Left renal cortex interstitium (tissue), 4 donors: ENCODE results near the gene SART1. TPM values are rescaled to one million over a fixed set of nuclear protein-coding genes. Genes with fewer than 3 reads are reported as not detected.

Experiments
- DNase-seq, 4 donors: peaks; one replicate each; pipeline ENCODE4 v3.0.0-alpha.2; 2013; ENCODE audit warnings: low read depth in 4 of 4, low spot score in 2 of 4, missing footprints in 1 of 4
- polyA plus RNA-seq, 4 donors: library from polyadenylated mRNA; unstranded; fragments of 120-200 nt; gene quantifications; one replicate each; pipeline ENCODE4 v1.2.1, GENCODE V29; 2013; ENCODE audit not compliant: insufficient read length in 4 of 4

The SART1 gene, protein sequence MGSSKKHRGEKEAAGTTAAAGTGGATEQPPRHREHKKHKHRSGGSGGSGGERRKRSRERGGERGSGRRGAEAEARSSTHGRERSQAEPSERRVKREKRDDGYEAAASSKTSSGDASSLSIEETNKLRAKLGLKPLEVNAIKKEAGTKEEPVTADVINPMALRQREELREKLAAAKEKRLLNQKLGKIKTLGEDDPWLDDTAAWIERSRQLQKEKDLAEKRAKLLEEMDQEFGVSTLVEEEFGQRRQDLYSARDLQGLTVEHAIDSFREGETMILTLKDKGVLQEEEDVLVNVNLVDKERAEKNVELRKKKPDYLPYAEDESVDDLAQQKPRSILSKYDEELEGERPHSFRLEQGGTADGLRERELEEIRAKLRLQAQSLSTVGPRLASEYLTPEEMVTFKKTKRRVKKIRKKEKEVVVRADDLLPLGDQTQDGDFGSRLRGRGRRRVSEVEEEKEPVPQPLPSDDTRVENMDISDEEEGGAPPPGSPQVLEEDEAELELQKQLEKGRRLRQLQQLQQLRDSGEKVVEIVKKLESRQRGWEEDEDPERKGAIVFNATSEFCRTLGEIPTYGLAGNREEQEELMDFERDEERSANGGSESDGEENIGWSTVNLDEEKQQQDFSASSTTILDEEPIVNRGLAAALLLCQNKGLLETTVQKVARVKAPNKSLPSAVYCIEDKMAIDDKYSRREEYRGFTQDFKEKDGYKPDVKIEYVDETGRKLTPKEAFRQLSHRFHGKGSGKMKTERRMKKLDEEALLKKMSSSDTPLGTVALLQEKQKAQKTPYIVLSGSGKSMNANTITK
- 10 to 100 TPM; 45.3 to 57.6 (median 52.4) TPM for polyA plus RNA-seq

GRCh38 chr11:65961267-65962140 is at the start of gene SART1:
Gene SART1 (plus strand): TSS chr11:65961734. CDS start chr11:65961781, 47 bp downstream.
- DNase-seq = peak; percentile 92 to 97 (median 96)

- no peak for DNase-seq
These were observed 48.7 kb upstream of the SART1 start for GRCh38 chr11:65912845-65913244.

GRCh38 chr11:65915101-65915820 is 46.3 kb upstream of the SART1 start:
- DNase-seq = no peak

- no peak for DNase-seq
These were observed 45.7 kb upstream of the SART1 start for GRCh38 chr11:65915821-65916251.

DNA sequence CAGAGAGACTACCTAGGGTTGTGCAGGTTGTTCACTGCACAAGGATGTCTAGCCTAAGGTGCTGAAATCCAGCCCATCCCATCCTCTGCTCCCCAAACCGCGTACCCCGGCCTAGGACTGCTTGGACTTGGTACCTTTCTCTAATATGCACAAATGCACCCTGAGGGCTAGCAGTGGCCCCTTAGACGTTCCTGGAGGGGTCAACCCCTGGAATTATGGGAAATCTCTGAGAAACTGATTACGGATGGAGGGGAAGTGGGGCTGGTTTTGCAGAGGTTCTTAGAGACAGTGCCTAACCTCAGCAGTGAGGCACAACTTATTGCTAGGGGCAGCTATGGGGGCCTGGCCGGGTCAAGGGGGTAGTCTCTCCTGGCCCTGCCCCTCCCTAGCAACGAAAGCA is 45.1 kb upstream of the SART1 start:
- no peak for DNase-seq

- no peak for DNase-seq
These were observed 44.5 kb upstream of the SART1 start for GRCh38 chr11:65917077-65917433.

GRCh38 chr11:65917434-65918210 is 43.9 kb upstream of the SART1 start:
- DNase-seq = no peak

DNA sequence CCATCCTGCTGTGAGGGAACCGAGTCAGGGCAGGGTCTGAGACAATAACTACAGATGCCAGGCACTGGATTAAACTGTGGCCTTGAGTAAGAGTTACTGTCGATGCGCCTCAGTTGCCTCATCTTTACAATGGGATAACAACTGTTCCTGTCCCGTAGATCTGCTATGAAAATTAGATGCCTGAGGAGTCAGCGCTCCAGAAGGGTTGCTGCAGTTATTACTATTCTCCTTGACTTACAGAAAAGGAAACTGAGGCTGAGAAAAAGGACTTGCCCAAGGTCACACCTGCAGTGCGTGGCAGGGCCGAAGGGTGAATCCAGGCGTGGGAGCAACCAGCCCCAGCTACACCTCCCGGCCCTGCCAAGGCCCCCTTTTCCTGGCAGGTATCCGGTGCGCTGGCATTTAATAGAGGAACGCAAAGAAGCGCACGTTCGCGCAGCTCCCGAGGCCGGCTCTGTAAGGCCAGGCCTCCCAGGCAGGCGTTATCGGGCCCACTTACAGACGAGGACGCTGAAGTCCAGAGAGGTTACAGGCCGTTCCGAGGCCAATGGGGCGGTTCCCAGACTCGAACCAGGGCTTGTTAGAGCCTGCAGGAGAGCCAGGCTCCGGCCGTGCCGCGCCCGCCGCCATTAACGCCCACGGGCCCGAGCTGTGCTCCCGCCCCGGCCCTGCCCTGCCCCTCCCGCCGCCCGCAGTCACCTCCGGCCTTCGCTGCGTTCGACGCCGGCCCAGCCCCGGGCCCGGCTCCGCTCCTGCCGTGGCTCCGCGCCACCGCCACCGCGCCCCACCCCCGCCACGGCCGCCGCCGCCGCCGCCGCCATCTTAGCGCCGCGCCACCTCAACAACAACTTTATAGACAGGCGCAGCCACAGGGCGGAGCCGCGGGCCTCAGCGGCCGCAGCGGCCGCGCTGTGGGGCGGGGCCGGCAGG is 43.1 kb upstream of the SART1 start, which contains the start of gene C11orf68:
Gene C11orf68, minus strand, starts transcription at position 852 of the 930 bp plus-strand sequence. Its CDS starts 31 bp downstream, at position 821.
- no peak for DNase-seq

- DNase-seq = peak; percentile 76 to 92 (median 89)
These were observed 42.4 kb upstream of the SART1 start, which contains the start of gene DRAP1 for GRCh38 chr11:65919141-65919572. Gene DRAP1 (plus strand): TSS chr11:65919426. CDS start chr11:65919502, 76 bp downstream.

DNA sequence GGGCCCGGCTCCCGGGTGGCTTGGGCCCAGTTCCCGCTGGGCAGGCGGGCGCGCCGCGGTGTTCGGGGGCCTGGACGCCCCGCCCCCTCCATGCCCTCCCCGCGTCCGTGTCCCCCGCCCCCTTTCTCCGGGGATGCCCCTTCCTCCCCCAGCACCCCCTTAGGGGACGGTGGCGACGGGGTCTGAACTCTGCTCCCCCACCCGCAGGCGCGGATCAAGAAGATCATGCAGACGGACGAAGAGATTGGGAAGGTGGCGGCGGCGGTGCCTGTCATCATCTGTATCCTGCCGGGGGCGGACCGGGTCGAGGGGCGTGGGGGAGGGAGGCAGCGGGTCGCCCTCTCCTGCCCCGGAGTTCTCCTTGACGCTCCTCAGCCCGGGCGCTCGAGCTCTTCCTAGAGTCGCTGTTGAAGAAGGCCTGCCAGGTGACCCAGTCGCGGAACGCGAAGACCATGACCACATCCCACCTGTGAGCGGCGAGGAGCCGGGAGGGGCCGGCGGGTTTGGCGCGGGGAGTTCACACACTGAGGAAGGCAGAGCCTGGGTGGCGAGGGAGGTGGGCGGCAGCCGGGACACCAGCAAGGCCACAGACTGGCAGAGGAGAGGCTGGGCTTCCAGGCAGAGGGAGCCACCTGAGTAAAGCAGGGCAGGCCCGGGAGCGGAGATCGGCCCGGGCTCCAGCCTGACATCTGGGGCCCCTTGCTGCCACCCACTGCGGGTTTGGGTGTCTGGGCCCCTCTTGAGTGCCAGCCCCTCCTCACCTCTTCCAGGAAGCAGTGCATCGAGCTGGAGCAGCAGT is 41.8 kb upstream of the SART1 start:
- DNase-seq = no peak

DNA sequence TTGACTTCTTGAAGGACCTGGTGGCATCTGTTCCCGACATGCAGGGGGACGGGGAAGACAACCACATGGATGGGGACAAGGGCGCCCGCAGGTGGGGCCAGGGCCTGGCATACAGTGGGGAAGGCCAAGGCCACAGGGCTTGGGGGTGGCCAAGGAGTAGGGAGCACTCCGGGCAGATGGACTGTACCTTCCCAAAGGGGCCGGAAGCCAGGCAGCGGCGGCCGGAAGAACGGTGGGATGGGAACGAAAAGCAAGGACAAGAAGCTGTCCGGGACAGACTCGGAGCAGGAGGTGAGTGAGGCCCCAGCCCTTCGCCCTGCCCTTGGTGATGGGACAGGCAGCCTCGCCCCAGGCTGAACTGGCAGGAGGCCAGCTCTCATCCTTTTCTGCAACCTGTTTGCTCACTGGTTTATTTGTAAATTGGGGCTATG is 41.1 kb upstream of the SART1 start:
- DNase-seq = no peak

GRCh38 chr11:65921033-65921555 is 40.4 kb upstream of the SART1 start:
- DNase-seq = no peak

- DNase-seq = no peak
These were observed 39.7 kb upstream of the SART1 start for GRCh38 chr11:65921876-65922275.

DNA sequence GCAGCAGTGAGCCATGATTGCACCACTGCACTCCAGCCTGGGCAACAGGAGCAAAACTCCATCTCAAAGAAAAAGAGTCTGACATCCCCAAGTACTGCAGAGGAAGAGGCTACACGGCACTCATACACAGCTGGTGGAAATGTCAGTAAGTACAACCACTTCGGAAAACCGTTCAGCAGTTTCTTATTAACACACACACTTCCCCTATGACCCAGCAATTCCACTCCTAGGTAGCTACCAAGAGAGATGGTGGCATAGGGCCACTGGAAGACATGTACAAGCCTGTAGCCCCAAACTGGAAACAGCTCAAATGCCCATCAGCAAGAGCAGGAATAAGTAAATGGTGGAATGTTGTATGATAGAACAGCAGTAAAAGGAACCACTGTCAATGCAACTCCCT is 39.0 kb upstream of the SART1 start:
- no peak for DNase-seq

DNA sequence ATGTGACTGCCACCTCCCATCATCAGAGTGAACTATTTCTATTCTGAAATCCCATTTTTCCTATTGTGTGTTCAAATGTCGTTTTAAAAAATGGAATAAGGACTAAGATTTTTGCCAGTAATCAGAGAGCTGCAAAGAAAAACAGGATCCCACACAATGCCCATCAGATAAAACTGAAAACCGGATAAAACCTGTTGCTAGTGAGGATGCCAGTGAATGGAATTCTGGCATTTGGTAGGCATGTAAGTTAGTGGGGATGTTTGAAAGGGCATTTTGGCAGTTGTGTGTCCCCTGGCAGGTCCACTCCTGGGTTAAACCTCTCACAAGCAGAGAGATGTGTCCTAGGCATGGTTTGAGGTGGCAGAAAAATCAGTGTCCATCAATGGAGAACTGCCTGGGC is 36.1 kb upstream of the SART1 start:
- no peak for DNase-seq

- DNase-seq = no peak
These were observed 33.6 kb upstream of the SART1 start for GRCh38 chr11:65927904-65928397.

DNA sequence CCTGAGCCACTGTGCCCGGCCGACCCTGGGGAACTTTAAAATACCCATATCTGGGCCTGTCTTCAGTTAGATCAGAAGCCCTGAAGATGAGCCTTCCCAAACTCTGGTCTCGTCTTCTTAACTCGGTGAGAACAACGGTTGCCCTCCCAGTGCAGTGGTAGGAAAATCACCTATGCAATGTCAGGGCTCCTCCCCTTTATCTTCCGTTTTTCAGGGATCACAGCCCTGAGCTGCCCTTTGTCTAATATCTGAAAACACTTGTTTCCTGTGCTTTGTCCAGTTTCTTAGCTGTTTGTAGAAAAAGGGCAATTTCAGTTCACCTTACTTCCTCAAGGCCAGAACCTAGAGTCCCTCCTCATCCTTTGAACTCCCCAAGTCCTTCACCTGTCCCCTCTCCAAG is 32.9 kb upstream of the SART1 start:
- no peak for DNase-seq
